Heart left ventricle (tissue), 16 donors: ENCODE results near the gene ARMH4. TPM values are rescaled to one million over a fixed set of nuclear protein-coding genes. Genes with fewer than 3 reads are reported as not detected.

ENCODE experiments used
- ATAC-seq, 4 donors: fragments of 200-7000 bp; cut with Tn5 transposase; one replicate each; pipeline ENCODE4 v1.9.1; 2020 to 2022; ENCODE audit warnings: moderate library complexity in 4 of 4, mild to moderate bottlenecking in 3 of 4, moderate number of reproducible peaks in 1 of 4
- DNase-seq, 5 donors: peaks; one replicate each; pipeline ENCODE4 v3.0.0-alpha.2; 2020
- H3K27ac ChIP-seq, 12 donors: fragments of 200-600 bp; sonication (generic) in 4 of 12; one replicate each; pipeline versions ENCODE4 v1.5.0 to v1.8.0; 2016 to 2022; ENCODE audit warnings: mild to moderate bottlenecking in 2 of 12
- H3K27me3 ChIP-seq, 9 donors: fragments of 200-600 bp; sonication (generic) in 2 of 9; one replicate each; pipeline versions ENCODE4 v1.5.1 to v1.8.0; 2016 to 2022; ENCODE audit warnings: mild to moderate bottlenecking in 3 of 9
- H3K36me3 ChIP-seq, 9 donors: fragments of 200-600 bp; sonication (generic) in 2 of 9; one replicate each; pipeline versions ENCODE4 v1.5.0 to v1.8.0; 2018 to 2022; ENCODE audit warnings: mild to moderate bottlenecking in 2 of 9
- H3K4me1 ChIP-seq, 12 donors: fragments of 200-600 bp; sonication (generic) in 4 of 12; one replicate each; pipeline versions ENCODE4 v1.5.0 to v1.8.0; 2016 to 2022; ENCODE audit warnings: mild to moderate bottlenecking in 3 of 12
- H3K4me3 ChIP-seq, 12 donors: fragments of 200-600 bp; sonication (generic) in 4 of 12; one replicate each; pipeline versions ENCODE4 v1.5.0 to v1.8.0; 2017 to 2022; ENCODE audit warnings: mild to moderate bottlenecking in 9 of 12, moderate library complexity in 4 of 12
- H3K9me3 ChIP-seq, 12 donors: fragments of 200-600 bp; sonication (generic) in 4 of 12; one replicate each; pipeline versions ENCODE4 v1.5.0 to v1.8.0; 2016 to 2022; ENCODE audit warnings: mild to moderate bottlenecking in 1 of 12
- CTCF ChIP-seq, 12 donors: fragments of 200-600 bp; sonication (generic) in 4 of 12; IDR thresholded peaks; one replicate each; pipeline versions ENCODE4 v1.5.0 to v1.8.0; 2018 to 2022; ENCODE audit warnings: antibody characterized with exemption in 12 of 12, mild to moderate bottlenecking in 5 of 12
- POLR2A ChIP-seq, 2 donors: fragments of 450-650 bp; IDR thresholded peaks; one replicate each; pipeline ENCODE4 v1.6.1; 2017; ENCODE audit warnings: antibody characterized with exemption in 2 of 2, mild to moderate bottlenecking in 2 of 2, moderate library complexity in 2 of 2
- WGBS, 4 donors: extraction: QIAGEN DNeasy Blood & Tissue Kit in 2 of 4; methylation state at CpG; one replicate each; pipeline versions ENCODE4 v1.1.5 to v1.1.7; 2013 to 2018; 5-methylcytosine and 5-hydroxymethylcytosine counted together
- intact Hi-C, 10 donors: fragments of 100-400 bp; cut with DNase I; formaldehyde crosslinking; loops; one replicate each; pipeline versions ENCODE4 v1.11.1 to v1.14.2; 2022
- long read RNA-seq, 3 donors: library from polyadenylated mRNA; unstranded; transcript quantifications; one replicate each; pipeline ENCODE4 v2.0.0, GENCODE V29; 2020 to 2021
- polyA plus RNA-seq, 2 donors: library from polyadenylated mRNA; stranded (reverse); fragments of 200-250 nt; gene quantifications; one replicate each; pipeline ENCODE4 v1.2.3, GENCODE V29; 2013
- total RNA-seq, 9 donors: library from RNA; depleted of rRNA in 2 of 9; stranded (reverse); fragments of >200 nt in 2 of 9; fragmentation: NEBNext Ultra II Directional in 3 of 9; extraction: Animal tissue kit (Norgen Biotek cat#: 25700) in 3 of 9; gene quantifications; one replicate each; pipeline versions ENCODE4 v1.1.0 to v1.2.4, GENCODE V29; 2016 to 2023
- donor health status: ischemic (EF 13 %, LVEDD 7.1; RV severe dilation, severe dysfunction).
- donor health status: healthy with polysubstance abuse.
- donor health status: DM: no; HTN: yes; CAD: no.
- donor health status: DM: no; HTN: no; CAD: no.
- donor health status: ischemic (EF 25% LVEDD 6.9; RV normal size, moderate dysfunction).
- donor health status: ischemic (EF 25% LVEDD 5.7; RV mildly dilated, moderate dysfunction).
- donor health status: healthy.
- donor health status: DM: yes; HTN: yes; CAD: no.
- donor health status: ischemic (EF 35%, LVEDD 5.7; RV mildly dilated, moderate dysfunction).
- donor health status: nonischemic (EF 11% LVEDD 7.7; RV severe dilation, severe dysfunction).
- donor health status: DM: yes; HTN: yes; CAD: no.
- donor health status: PGD.
- donor health status: ischemic (EF 29% LVEDD 5.4; RV normal size, mild dysfunction).
- donor health status: nonischemic (EF 23%, LVEDD 6.1; RV moderate dilation, normal function).

Gene ARMH4
- total RNA-seq, result 10 to 100 TPM in 5 of 9 donors, 1 to 10 TPM in 4; 4.7 to 13.4 (median 10.0) TPM
- polyA plus RNA-seq, result 1 to 10 TPM; 1.8 to 2.5 TPM
- long read RNA-seq, donor 1, full-length matches to known transcripts, result 7 of 25 reads
- long read RNA-seq, donor 1, partial matches to known transcripts, result 9 of 25 reads
- long read RNA-seq, donor 1, other reads (novel, unspliced or antisense), result 9 of 25 reads
- long read RNA-seq, donor 2, full-length matches to known transcripts, result 4 of 36 reads
- long read RNA-seq, donor 2, partial matches to known transcripts, result 26 of 36 reads
- long read RNA-seq, donor 2, other reads (novel, unspliced or antisense), result 6 of 36 reads
- long read RNA-seq, donor 3, full-length matches to known transcripts, result 2 of 11 reads
- long read RNA-seq, donor 3, partial matches to known transcripts, result 3 of 11 reads
- long read RNA-seq, donor 3, other reads (novel, unspliced or antisense), result 6 of 11 reads

DNA sequence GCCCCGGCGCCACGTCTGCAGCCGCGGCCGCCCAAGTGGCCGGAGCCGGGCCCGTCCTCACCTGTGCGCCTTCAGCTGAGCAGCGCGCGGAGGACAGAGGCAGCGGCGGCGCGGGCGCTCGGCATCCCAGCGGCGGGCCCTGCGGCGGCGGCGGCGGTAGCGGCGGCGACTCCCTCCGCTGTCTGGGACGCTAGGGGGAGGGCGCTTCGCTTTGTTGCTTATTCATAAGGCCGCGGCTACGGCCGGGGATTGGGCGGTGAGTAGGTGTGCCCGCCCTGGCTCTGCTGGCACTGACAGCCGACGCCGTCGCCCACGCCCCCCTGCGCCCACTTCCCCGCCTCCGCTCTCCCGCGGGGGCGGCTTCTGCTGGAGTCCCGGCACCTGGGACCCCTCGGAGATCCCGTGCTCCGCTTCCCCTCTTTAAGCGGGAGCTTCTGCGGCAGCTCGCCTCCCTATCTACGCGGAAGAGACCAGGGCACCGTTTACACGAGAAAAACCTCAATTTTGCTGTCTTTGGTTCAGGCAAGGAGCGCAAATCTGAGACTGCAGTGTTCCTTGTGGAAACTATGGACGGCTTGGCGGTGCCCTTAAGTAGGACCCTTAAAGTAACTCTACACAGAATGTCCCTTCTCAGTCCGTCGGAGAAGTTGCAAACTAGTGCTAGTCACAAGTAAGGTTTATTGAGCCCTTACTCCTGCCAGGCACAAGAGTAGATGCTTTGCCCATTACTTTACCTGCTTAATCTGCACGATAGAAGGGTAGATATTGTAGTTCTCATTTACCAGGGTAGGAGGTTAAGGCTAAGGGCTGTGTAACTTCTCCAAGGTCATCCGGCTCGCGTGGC lies at the start of gene ARMH4:
TSS of gene ARMH4 (minus strand) at position 200 of the 844 bp plus-strand sequence. CDS start 12,855 bp downstream, outside the sequence.
- peak; percentile 84 to 92 (median 91) for DNase-seq
- Histone ChIP-seq H3K9me3 (no peaks in the 10 kb centered on the region), H3K4me1 (peaks cover 0 to 19% (median 8%) of the 10 kb centered on the region in 12 donors), H3K27ac (peak within 1 kb of the TSS in 11 of 12 donors; percentile 12 to 76 (median 60)), H3K36me3 (no peaks in the 10 kb centered on the region), H3K27me3 (peaks cover 0 to 31% (median 0%) of the 10 kb centered on the region in 9 donors), H3K4me3 (peak within 1 kb of the TSS; percentile 62 to 96 (median 88))
- peak in 9 of 12 donors; percentile 11 to 49 (median 31) for TF ChIP-seq CTCF (IDR thresholded peaks at IDR 0.05)
- peak; percentile 57 to 97 for TF ChIP-seq POLR2A (IDR thresholded peaks at IDR 0.05)
- intact Hi-C loops, result loop anchor here in 1 of 10 donors (5.0 kb wide), 1 partner anchor 45 kb away; no protein-coding TSS in a partner anchor
- peak; percentile 98 to 99 (median 99) for ATAC-seq
- WGBS, 4 donors, result 0 to 1% (median 1%) methylated on average over 22 to 70 of the region's 70 CpGs

GRCh38 chr14:58200846-58201245 lies 48.8 kb upstream of the ARMH4 start:
- no peak for TF ChIP-seq POLR2A (IDR thresholded peaks at IDR 0.05)
- Histone ChIP-seq H3K27me3 (no peaks in the 10 kb centered on the region), H3K4me3 (peak overlapping the region; percentile 77 to 97 (median 90)), H3K4me1 (peaks cover 0 to 22% (median 17%) of the 10 kb centered on the region in 12 donors), H3K9me3 (no peaks in the 10 kb centered on the region), H3K36me3 (peaks cover 0 to 32% (median 24%) of the 10 kb centered on the region in 9 donors), H3K27ac (peak overlapping the region; percentile 89 to 99 (median 96))
- no peak for DNase-seq
- ATAC-seq, result no peak
- 0 to 4% (median 1%) methylated on average over 2 of the region's 2 CpGs for WGBS, 4 donors
- intact Hi-C loops, result loop anchor here in 4 of 10 donors (5.0 kb wide), 2 partner anchors 36 to 41 kb away; partner anchors contain the start of gene PSMA3 (in 2 of the 4)

DNA sequence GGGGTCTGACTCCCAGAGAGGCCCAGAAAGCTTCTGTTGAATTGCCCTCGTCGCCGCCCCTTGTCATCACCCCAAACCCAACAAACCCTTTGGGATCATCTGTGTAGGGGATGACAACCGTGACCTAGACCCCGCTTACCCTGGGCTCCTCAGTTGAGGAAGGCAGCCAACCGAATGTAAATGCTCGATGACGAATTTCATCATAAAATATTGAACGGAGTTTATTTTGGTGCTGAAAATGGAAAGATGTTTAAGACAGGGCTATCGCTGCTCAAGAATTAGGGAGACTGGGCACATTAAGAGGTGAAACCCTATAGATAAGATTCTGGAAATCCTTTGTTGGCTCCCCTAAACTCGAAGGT lies 48.4 kb upstream of the ARMH4 start:
- H3K4me3 ChIP-seq, result peak overlapping the region; percentile 77 to 97 (median 90)
- intact Hi-C loops, result loop anchor here in 4 of 10 donors (5.0 kb wide), 2 partner anchors 37 to 42 kb away; partner anchors contain the start of gene PSMA3 (in 2 of the 4)
- H3K36me3 ChIP-seq, result peaks cover 0 to 29% (median 24%) of the 10 kb centered on the region in 9 donors
- WGBS, 4 donors, result 0 to 1% (median 0%) methylated on average over 11 of the region's 11 CpGs
- ATAC-seq (peak in 3 of 4 donors; percentile 9 to 37 (median 27)), DNase-seq (no peak)
- H3K4me1 ChIP-seq, result peaks cover 0 to 22% (median 17%) of the 10 kb centered on the region in 12 donors
- no peak for TF ChIP-seq POLR2A (IDR thresholded peaks at IDR 0.05)
- no peak for TF ChIP-seq CTCF (IDR thresholded peaks at IDR 0.05)
- peak overlapping the region; percentile 89 to 99 (median 96) for H3K27ac ChIP-seq
- no peaks in the 10 kb centered on the region for H3K27me3 ChIP-seq
- H3K9me3 ChIP-seq, result no peaks in the 10 kb centered on the region

GRCh38 chr14:58199726-58200479 lies 47.9 kb upstream of the ARMH4 start, which contains the start of gene ACTR10:
ACTR10 (plus strand) TSS chr14:58200149; CDS start chr14:58200218, 69 bp downstream.
- Histone ChIP-seq H3K36me3 (peaks cover 0 to 24% (median 21%) of the 10 kb centered on the region in 9 donors), H3K27ac (peak within 1 kb of the TSS; percentile 89 to 99 (median 96)), H3K4me1 (peaks cover 0 to 22% (median 17%) of the 10 kb centered on the region in 12 donors), H3K27me3 (no peaks in the 10 kb centered on the region), H3K4me3 (peak within 1 kb of the TSS; percentile 77 to 97 (median 90)), H3K9me3 (no peaks in the 10 kb centered on the region)
- intact Hi-C loops, result loop anchor here in 5 of 10 donors (1.0 to 5.0 kb wide), 3 partner anchors 37 to 44 kb away; partner anchors contain the start of gene PSMA3 (in 3 of the 5)
- ATAC-seq, result peak; percentile 88 to 99 (median 97)
- 0 to 1% (median 0%) methylated on average over 17 to 78 of the region's 78 CpGs for WGBS, 4 donors
- DNase-seq, result peak; percentile 86 to 95 (median 91)
- TF ChIP-seq CTCF (IDR thresholded peaks at IDR 0.05) (no peak), POLR2A (IDR thresholded peaks at IDR 0.05) (peak in 1 of 2 donors; percentile 70)
